Endothelial cell of umbilical vein (primary cell): Measurements from ENCODE around the gene UBE2F. TPM values are rescaled to one million over a fixed set of nuclear protein-coding genes. Genes with fewer than 3 reads are reported as not detected.

Experiments used
- BruUV-seq: library from RNA; stranded (reverse); fragments of 400-500 nt; replicated peaks from 2 replicates; lab custom pipeline; 2021; lab: Mats Ljungman, UMichigan
- CTCF ChIA-PET: fragments of 300-600, 350-600 bp; sonication (Branson Sonifier 250); formaldehyde crosslinking; loops from one replicate; lab custom pipeline; 2021; ENCODE audit warnings: antibody characterized with exemption, inconsistent platforms; lab: Charles Lee
- POLR2A ChIA-PET: fragments of 300-600, 350-600 bp; sonication (Branson Sonifier 250); formaldehyde crosslinking; loops from one replicate; lab custom pipeline; 2021; ENCODE audit warnings: antibody characterized with exemption, inconsistent platforms; lab: Charles Lee
- DNase-seq: peaks from one replicate; pipeline ENCODE4 v3.0.0-alpha.2; 2011; ENCODE audit warnings: low read depth, low spot score
- FAIRE-seq: peaks from 2 replicates; lab custom pipeline; 2011; peaks lifted over from hg19 to GRCh38; lab: Jason Lieb, UNC
- H2AFZ ChIP-seq: 2 replicates; pipeline ENCODE4 v1.6.0; 2012; ENCODE audit warnings: low read depth, low read length, control low read depth, inconsistent platforms
- H3K27ac ChIP-seq: 2 replicates; pipeline ENCODE4 v1.5.1; 2011; ENCODE audit warnings: low read depth, mild to moderate bottlenecking, control low read depth, low read length, moderate library complexity; ENCODE audit not compliant: insufficient read depth
- H3K27me3 ChIP-seq, 2 experiments: 2 replicates each; pipeline versions ENCODE4 v1.6.0 to v1.6.1; 2011; ENCODE audit warnings: low read length in 2 of 2, mixed read lengths in 1 of 2; ENCODE audit not compliant: control insufficient read depth in 2 of 2, insufficient read depth in 2 of 2
- H3K36me3 ChIP-seq, 2 experiments: 2 replicates in 1 of 2; 3 replicates in 1 of 2; pipeline ENCODE4 v1.5.1; 2011; ENCODE audit warnings: low read length in 2 of 2, mild to moderate bottlenecking in 1 of 2, moderate library complexity in 1 of 2; ENCODE audit not compliant: control insufficient read depth in 2 of 2, insufficient read depth in 2 of 2; ENCODE audit errors: extremely low read depth in 1 of 2
- H3K4me1 ChIP-seq: 3 replicates; pipeline ENCODE4 v1.5.1; 2011; ENCODE audit warnings: mild to moderate bottlenecking, low read length; ENCODE audit not compliant: control insufficient read depth, insufficient read depth; ENCODE audit errors: extremely low read depth
- H3K4me2 ChIP-seq: 2 replicates; pipeline ENCODE4 v1.6.1; 2011; ENCODE audit warnings: low read length, control low read depth, mixed read lengths; ENCODE audit not compliant: insufficient read depth
- H3K4me3 ChIP-seq, 3 experiments: fragments of 200-600 bp in 1 of 3; sonication (generic), shearing (Covaris generic) in 1 of 3; replicated peaks in 1 of 3; 2 replicates each; pipeline ENCODE4 v1.5.1; 2011 to 2016; ENCODE audit warnings: control low read depth in 3 of 3, low read length in 3 of 3, mild to moderate bottlenecking in 2 of 3, inconsistent platforms in 1 of 3, low read depth in 1 of 3, moderate library complexity in 1 of 3; ENCODE audit not compliant: insufficient read depth in 1 of 3
- H3K79me2 ChIP-seq: 2 replicates; pipeline ENCODE4 v1.6.0; 2012; ENCODE audit warnings: low read length, inconsistent platforms; ENCODE audit not compliant: control insufficient read depth, insufficient read depth
- H3K9ac ChIP-seq: replicated peaks from 2 replicates; pipeline ENCODE3; 2011; ENCODE audit warnings: low read length, control low read depth; ENCODE audit not compliant: insufficient read depth; ENCODE audit errors: extremely low read depth
- H3K9me1 ChIP-seq: replicated peaks from 3 replicates; pipeline ENCODE4 v1.6.0; 2011; ENCODE audit warnings: mild to moderate bottlenecking, low read length; ENCODE audit not compliant: control insufficient read depth, insufficient read depth; ENCODE audit errors: extremely low read depth
- H3K9me3 ChIP-seq: replicated peaks from 2 replicates; pipeline ENCODE4 v1.5.1; 2012; ENCODE audit warnings: low read length, inconsistent platforms; ENCODE audit not compliant: control insufficient read depth, insufficient read depth
- H4K20me1 ChIP-seq: replicated peaks from 2 replicates; pipeline ENCODE3; 2011; ENCODE audit warnings: mild to moderate bottlenecking, low read length; ENCODE audit not compliant: control insufficient read depth, insufficient read depth; ENCODE audit errors: extremely low read depth
- EZH2 ChIP-seq: IDR thresholded peaks from 2 replicates; pipeline ENCODE4 v1.6.1; 2012; ENCODE audit warnings: borderline replicate concordance, low read depth, mild to moderate bottlenecking, moderate library complexity, low read length, inconsistent platforms; ENCODE audit not compliant: severe bottlenecking
- FOS ChIP-seq: IDR thresholded peaks from 2 replicates; pipeline ENCODE4 v1.6.1; 2011; ENCODE audit warnings: mild to moderate bottlenecking, low read length, moderate library complexity, borderline replicate concordance; ENCODE audit not compliant: insufficient read depth
- GATA2 ChIP-seq: IDR thresholded peaks from 2 replicates; pipeline ENCODE4 v1.7.0; 2011; ENCODE audit warnings: low read depth, mild to moderate bottlenecking, moderate library complexity, mixed read lengths, low read length; ENCODE audit not compliant: insufficient read length, insufficient read depth
- JUN ChIP-seq: IDR thresholded peaks from 2 replicates; pipeline ENCODE4 v1.6.1; 2011; ENCODE audit warnings: borderline replicate concordance, low read depth; ENCODE audit not compliant: insufficient read length, insufficient read depth
- MYC ChIP-seq: IDR thresholded peaks from one replicate; pipeline ENCODE4 v1.6.1; 2011; ENCODE audit warnings: mild to moderate bottlenecking, low read depth, low read length
- POLR2A ChIP-seq: IDR thresholded peaks from 2 replicates; pipeline ENCODE4 v1.6.1; 2012; ENCODE audit warnings: low read depth, mild to moderate bottlenecking, control low read depth, low read length
- POLR2AphosphoS5 ChIP-seq: IDR thresholded peaks from 2 replicates; pipeline ENCODE4 v1.6.1; 2012; ENCODE audit warnings: low read depth, mild to moderate bottlenecking, control low read depth, low read length, moderate library complexity; ENCODE audit not compliant: insufficient read depth
- dilution Hi-C: fragments of 300-500 bp; cut with MboI; formaldehyde crosslinking; loops from one replicate; pipeline ENCODE4 v1.15.0; 2019; ENCODE audit warnings: low sequenced_read_pairs; ENCODE audit not compliant: extremely low pct_ligation_motif_present
- intact Hi-C: fragments of 100-400 bp; cut with micrococcal nuclease; formaldehyde crosslinking; loops from one replicate; pipeline ENCODE4 v1.10.0; 2022
- polyA plus RNA-seq, 4 experiments: library from polyadenylated mRNA; depleted of rRNA in 3 of 4; stranded (reverse) in 3 of 4; unstranded in 1 of 4; fragments of >200 nt; gene quantifications; 2 replicates each; pipeline versions ENCODE4 v1.2.1 to v1.2.3, GENCODE V29; 2011 to 2012; ENCODE audit warnings: missing spikeins in 1 of 4
- total RNA-seq: library from RNA; stranded (reverse); gene quantifications from 2 replicates; pipeline ENCODE4 v1.2.3, GENCODE V29; 2021
- TF ChIP-seq, protein P1 (sequence below), 2 donors: IDR thresholded peaks; 1 replicate in 1 of 2; 2 replicates in 1 of 2; pipeline ENCODE4 v1.5.1; 2011; ENCODE audit warnings: low read length in 2 of 2, mild to moderate bottlenecking in 2 of 2, moderate library complexity in 2 of 2, control low read depth in 1 of 2, inconsistent platforms in 1 of 2, low read depth in 1 of 2; ENCODE audit not compliant: insufficient read depth in 1 of 2; ENCODE audit errors: extremely low read depth in 1 of 2
- TF ChIP-seq, protein P2 (sequence below): IDR thresholded peaks from 2 replicates; pipeline ENCODE4 v1.6.1; 2011; ENCODE audit not compliant: insufficient read depth, insufficient read length

Gene UBE2F
- total and polyA plus RNA-seq, 2 donors (not counting 3 experiments of a cell fraction or from before 2014, with no cell fraction given), result 42.3 to 45.6 TPM

DNA sequence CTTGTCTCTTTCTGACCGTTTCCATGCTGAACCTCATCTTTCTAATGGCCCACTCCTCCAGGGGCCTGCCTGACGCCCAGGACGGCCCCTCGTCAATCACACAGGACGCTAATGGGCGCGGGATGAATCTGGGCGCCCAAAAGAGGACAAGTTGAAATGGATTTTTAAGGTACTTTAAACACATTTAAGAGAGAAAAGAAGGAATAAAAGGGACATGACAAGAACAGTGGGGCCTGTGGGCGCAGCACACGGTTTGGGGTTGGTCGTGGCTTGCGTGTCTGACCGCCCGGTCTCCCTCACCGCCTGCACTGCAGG, 607 bp upstream of the UBE2F start:
- Histone ChIP-seq H2AFZ (peak overlapping the region; percentile 81), H3K4me2 (peak overlapping the region; percentile 72), H3K4me3 (peak overlapping the region; percentile 40 to 63 (median 45)), H3K27me3 (no peaks in the 10 kb centered on the region), H3K27ac (no peak overlapping the region), H3K9me3 (no peaks in the 10 kb centered on the region), H4K20me1 (no peaks in the 10 kb centered on the region), H3K9ac (no peak overlapping the region), H3K4me1 (peaks cover 10% of the 10 kb centered on the region), H3K9me1 (no peaks in the 10 kb centered on the region), H3K36me3 (no peaks in the 10 kb centered on the region), H3K79me2 (peaks cover 36% of the 10 kb centered on the region)
- FAIRE-seq, result no peak
- dilution Hi-C loops, result no loop called here
- TF ChIP-seq, protein P1, sequence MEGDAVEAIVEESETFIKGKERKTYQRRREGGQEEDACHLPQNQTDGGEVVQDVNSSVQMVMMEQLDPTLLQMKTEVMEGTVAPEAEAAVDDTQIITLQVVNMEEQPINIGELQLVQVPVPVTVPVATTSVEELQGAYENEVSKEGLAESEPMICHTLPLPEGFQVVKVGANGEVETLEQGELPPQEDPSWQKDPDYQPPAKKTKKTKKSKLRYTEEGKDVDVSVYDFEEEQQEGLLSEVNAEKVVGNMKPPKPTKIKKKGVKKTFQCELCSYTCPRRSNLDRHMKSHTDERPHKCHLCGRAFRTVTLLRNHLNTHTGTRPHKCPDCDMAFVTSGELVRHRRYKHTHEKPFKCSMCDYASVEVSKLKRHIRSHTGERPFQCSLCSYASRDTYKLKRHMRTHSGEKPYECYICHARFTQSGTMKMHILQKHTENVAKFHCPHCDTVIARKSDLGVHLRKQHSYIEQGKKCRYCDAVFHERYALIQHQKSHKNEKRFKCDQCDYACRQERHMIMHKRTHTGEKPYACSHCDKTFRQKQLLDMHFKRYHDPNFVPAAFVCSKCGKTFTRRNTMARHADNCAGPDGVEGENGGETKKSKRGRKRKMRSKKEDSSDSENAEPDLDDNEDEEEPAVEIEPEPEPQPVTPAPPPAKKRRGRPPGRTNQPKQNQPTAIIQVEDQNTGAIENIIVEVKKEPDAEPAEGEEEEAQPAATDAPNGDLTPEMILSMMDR (IDR thresholded peaks at IDR 0.05; ENCODE audit: extremely low read depth in 1 of 2, insufficient read depth in 1 of 2, low read depth in 1 of 2, low read length in 2 of 2), result no peak
- no peak for TF ChIP-seq JUN
- no peak for TF ChIP-seq EZH2
- TF ChIP-seq FOS, result no peak
- TF ChIP-seq POLR2A, result no peak
- TF ChIP-seq POLR2AphosphoS5, result no peak
- TF ChIP-seq MYC, result no peak
- TF ChIP-seq, protein P2, sequence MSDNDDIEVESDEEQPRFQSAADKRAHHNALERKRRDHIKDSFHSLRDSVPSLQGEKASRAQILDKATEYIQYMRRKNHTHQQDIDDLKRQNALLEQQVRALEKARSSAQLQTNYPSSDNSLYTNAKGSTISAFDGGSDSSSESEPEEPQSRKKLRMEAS, result no peak
- TF ChIP-seq GATA2, result no peak
- BruUV-seq, result no TSS peak
- DNase-seq, result no peak
- POLR2A ChIA-PET, result no interaction called here
- CTCF ChIA-PET, result no interaction called here
- intact Hi-C loops, result loop anchor here (1.0 to 10.0 kb wide), 6 partner anchors 43 to 296 kb away; partner anchors contain the start of genes HES6 and RAMP1
